ENCODE data around the gene ENTR1.

Gene ENTR1

GRCh38 chr9:136372561-136373299 lies 37.7 kb downstream of the ENTR1 start:
- Mint-ChIP-seq H3K36me3 (ENCODE audit: low read depth) (no peaks in the 10 kb centered on the region), H3K4me1 (ENCODE audit: low read depth) (peaks cover 4% of the 10 kb centered on the region), H3K27ac (no peak overlapping the region), H3K4me3 (peak overlapping the region; percentile 52), H3K9me3 (no peaks in the 10 kb centered on the region), H3K27me3 (no peaks in the 10 kb centered on the region)

GRCh38 chr9:136372006-136372405 lies 38.4 kb downstream of the ENTR1 start:
- Mint-ChIP-seq H3K4me1 (ENCODE audit: low read depth) (peaks cover 4% of the 10 kb centered on the region), H3K36me3 (ENCODE audit: low read depth) (no peaks in the 10 kb centered on the region)

GRCh38 chr9:136371533-136371880 lies 38.9 kb downstream of the ENTR1 start:
- H3K27me3 Mint-ChIP-seq, result no peaks in the 10 kb centered on the region
- H3K4me1 Mint-ChIP-seq (ENCODE audit: low read depth), result peaks cover 4% of the 10 kb centered on the region
- H3K27ac Mint-ChIP-seq, result no peak overlapping the region
- no peaks in the 10 kb centered on the region for H3K36me3 Mint-ChIP-seq (ENCODE audit: low read depth)
- H3K4me3 Mint-ChIP-seq, result no peak overlapping the region
- no peaks in the 10 kb centered on the region for H3K9me3 Mint-ChIP-seq

More at GRCh38 chr9:136372006-136372405, 38.4 kb downstream of the ENTR1 start:
- no peaks in the 10 kb centered on the region for H3K27me3 Mint-ChIP-seq
- H3K4me3 Mint-ChIP-seq, result no peak overlapping the region
- no peaks in the 10 kb centered on the region for H3K9me3 Mint-ChIP-seq
- H3K27ac Mint-ChIP-seq, result no peak overlapping the region

- Mint-ChIP-seq H3K27ac (no peak overlapping the region), H3K4me1 (ENCODE audit: low read depth) (peaks cover 4% of the 10 kb centered on the region), H3K36me3 (ENCODE audit: low read depth) (no peaks in the 10 kb centered on the region), H3K4me3 (no peak overlapping the region), H3K27me3 (no peaks in the 10 kb centered on the region), H3K9me3 (no peaks in the 10 kb centered on the region)
Observed at GRCh38 chr9:136370687-136371532, 39.5 kb downstream of the ENTR1 start.

- Mint-ChIP-seq H3K27me3 (no peaks in the 10 kb centered on the region), H3K27ac (no peak overlapping the region), H3K36me3 (ENCODE audit: low read depth) (no peaks in the 10 kb centered on the region), H3K4me1 (ENCODE audit: low read depth) (peaks cover 4% of the 10 kb centered on the region), H3K4me3 (no peak overlapping the region), H3K9me3 (no peaks in the 10 kb centered on the region)
Observed at GRCh38 chr9:136370037-136370436, 40.4 kb downstream of the ENTR1 start.

GRCh38 chr9:136368190-136368589 lies 42.2 kb downstream of the ENTR1 start:
- no peaks in the 10 kb centered on the region for H3K36me3 Mint-ChIP-seq (ENCODE audit: low read depth)
- no peaks in the 10 kb centered on the region for H3K9me3 Mint-ChIP-seq
- H3K27ac Mint-ChIP-seq, result no peak overlapping the region
- peaks cover 4% of the 10 kb centered on the region for H3K4me1 Mint-ChIP-seq (ENCODE audit: low read depth)
- no peaks in the 10 kb centered on the region for H3K27me3 Mint-ChIP-seq
- H3K4me3 Mint-ChIP-seq, result no peak overlapping the region

GRCh38 chr9:136367296-136368145 lies 42.9 kb downstream of the ENTR1 start:
- Mint-ChIP-seq H3K9me3 (no peaks in the 10 kb centered on the region), H3K27ac (no peak overlapping the region), H3K4me3 (no peak overlapping the region), H3K36me3 (ENCODE audit: low read depth) (no peaks in the 10 kb centered on the region), H3K27me3 (no peaks in the 10 kb centered on the region), H3K4me1 (ENCODE audit: low read depth) (peaks cover 4% of the 10 kb centered on the region)

GRCh38 chr9:136366826-136367225 lies 43.6 kb downstream of the ENTR1 start:
- Mint-ChIP-seq H3K4me1 (ENCODE audit: low read depth) (peaks cover 5% of the 10 kb centered on the region), H3K27ac (no peak overlapping the region), H3K27me3 (no peaks in the 10 kb centered on the region), H3K4me3 (no peak overlapping the region), H3K9me3 (no peaks in the 10 kb centered on the region), H3K36me3 (ENCODE audit: low read depth) (no peaks in the 10 kb centered on the region)

GRCh38 chr9:136365775-136366222 lies 44.6 kb downstream of the ENTR1 start:
- H3K27ac Mint-ChIP-seq, result no peak overlapping the region
- H3K4me3 Mint-ChIP-seq, result no peak overlapping the region
- no peaks in the 10 kb centered on the region for H3K27me3 Mint-ChIP-seq
- no peaks in the 10 kb centered on the region for H3K36me3 Mint-ChIP-seq (ENCODE audit: low read depth)
- peaks cover 5% of the 10 kb centered on the region for H3K4me1 Mint-ChIP-seq (ENCODE audit: low read depth)
- H3K9me3 Mint-ChIP-seq, result no peaks in the 10 kb centered on the region

GRCh38 chr9:136364942-136365774 lies 45.3 kb downstream of the ENTR1 start:
- H3K4me1 Mint-ChIP-seq (ENCODE audit: low read depth), result peaks cover 5% of the 10 kb centered on the region
- H3K4me3 Mint-ChIP-seq, result no peak overlapping the region
- no peaks in the 10 kb centered on the region for H3K27me3 Mint-ChIP-seq
- no peak overlapping the region for H3K27ac Mint-ChIP-seq
- H3K9me3 Mint-ChIP-seq, result no peaks in the 10 kb centered on the region
- H3K36me3 Mint-ChIP-seq (ENCODE audit: low read depth), result no peaks in the 10 kb centered on the region

- Mint-ChIP-seq H3K36me3 (ENCODE audit: low read depth) (no peaks in the 10 kb centered on the region), H3K4me1 (ENCODE audit: low read depth) (peaks cover 5% of the 10 kb centered on the region), H3K4me3 (no peak overlapping the region), H3K27ac (no peak overlapping the region), H3K27me3 (no peaks in the 10 kb centered on the region), H3K9me3 (no peaks in the 10 kb centered on the region)
Observed at GRCh38 chr9:136363949-136364748, 46.3 kb downstream of the ENTR1 start.

GRCh38 chr9:136363106-136363948 lies 47.1 kb downstream of the ENTR1 start, which contains the start of gene DNLZ:
Gene DNLZ, minus strand, starts transcription at chr9:136363744. Its CDS starts 30 bp downstream, at chr9:136363714.
- Mint-ChIP-seq H3K36me3 (ENCODE audit: low read depth) (no peaks in the 10 kb centered on the region), H3K27me3 (no peaks in the 10 kb centered on the region), H3K4me3 (peak within 1 kb of the TSS; percentile 82), H3K9me3 (no peaks in the 10 kb centered on the region), H3K4me1 (ENCODE audit: low read depth) (peaks cover 5% of the 10 kb centered on the region), H3K27ac (peak within 1 kb of the TSS; percentile 87)

GRCh38 chr9:136362450-136362784 lies 48.0 kb downstream of the ENTR1 start:
- Mint-ChIP-seq H3K36me3 (ENCODE audit: low read depth) (no peaks in the 10 kb centered on the region), H3K27me3 (no peaks in the 10 kb centered on the region), H3K4me3 (peak overlapping the region; percentile 82), H3K9me3 (no peaks in the 10 kb centered on the region), H3K27ac (peak overlapping the region; percentile 52), H3K4me1 (ENCODE audit: low read depth) (peaks cover 5% of the 10 kb centered on the region)
